ENCODE measurements around the gene CDC20.

The CDC20 gene

DNA sequence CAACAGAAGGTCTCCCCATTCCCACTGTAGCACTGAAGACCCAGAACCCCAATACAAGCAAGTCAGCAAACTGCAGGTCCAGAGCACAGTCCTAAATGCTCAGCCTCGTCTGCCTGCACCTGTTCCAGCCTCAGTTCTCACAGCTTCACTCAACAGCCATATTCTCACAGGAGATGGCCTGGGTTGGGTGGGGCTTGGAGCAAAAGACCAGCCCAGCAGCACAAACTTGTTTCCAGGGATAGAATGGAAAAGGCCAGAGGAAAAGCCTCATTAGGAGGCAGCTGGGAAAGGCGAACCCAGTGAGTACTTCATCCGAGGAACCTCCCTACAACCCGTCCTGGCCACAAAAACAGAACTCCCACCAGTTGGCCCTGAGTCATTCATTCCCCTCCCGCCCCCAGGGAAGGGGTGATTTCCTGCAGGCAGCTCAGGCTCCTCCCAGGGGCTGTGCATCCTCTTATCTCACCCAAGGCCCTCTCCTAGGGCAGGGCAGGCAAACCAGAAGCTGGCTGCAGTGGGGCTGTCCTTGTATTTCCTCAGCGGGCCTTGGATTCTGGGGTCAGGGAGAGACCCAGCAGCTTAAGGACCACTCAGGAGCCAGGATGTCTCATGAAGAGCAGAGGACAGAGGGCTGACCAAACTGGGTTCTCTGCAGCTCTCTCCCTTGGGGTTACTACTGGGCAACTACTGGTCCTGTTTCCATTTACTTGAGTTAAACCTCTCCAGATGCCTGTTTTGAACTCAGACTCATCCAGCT, 28.6 kb upstream of the CDC20 start:
- DNase-seq, result no peak

DNA sequence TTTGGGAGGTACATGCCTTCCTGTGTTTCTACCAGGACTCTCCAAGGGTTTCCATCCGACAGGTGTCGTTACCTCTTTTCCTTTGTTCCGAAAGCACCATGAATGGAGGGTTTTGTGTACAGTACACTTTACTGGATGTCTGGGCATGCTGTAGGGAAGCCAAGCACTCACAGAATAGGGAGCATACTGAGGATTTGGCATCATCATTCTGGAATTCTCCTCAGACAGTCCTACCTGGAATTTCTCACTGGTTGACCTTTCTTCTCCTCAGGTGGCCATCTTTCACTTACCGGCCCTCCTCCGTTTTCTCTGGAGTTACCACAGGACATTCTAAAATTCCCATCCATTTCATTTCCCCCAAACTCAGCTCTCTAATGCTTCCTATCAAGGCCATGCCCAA, 27.1 kb upstream of the CDC20 start:
- peak; percentile 80 for DNase-seq

DNA sequence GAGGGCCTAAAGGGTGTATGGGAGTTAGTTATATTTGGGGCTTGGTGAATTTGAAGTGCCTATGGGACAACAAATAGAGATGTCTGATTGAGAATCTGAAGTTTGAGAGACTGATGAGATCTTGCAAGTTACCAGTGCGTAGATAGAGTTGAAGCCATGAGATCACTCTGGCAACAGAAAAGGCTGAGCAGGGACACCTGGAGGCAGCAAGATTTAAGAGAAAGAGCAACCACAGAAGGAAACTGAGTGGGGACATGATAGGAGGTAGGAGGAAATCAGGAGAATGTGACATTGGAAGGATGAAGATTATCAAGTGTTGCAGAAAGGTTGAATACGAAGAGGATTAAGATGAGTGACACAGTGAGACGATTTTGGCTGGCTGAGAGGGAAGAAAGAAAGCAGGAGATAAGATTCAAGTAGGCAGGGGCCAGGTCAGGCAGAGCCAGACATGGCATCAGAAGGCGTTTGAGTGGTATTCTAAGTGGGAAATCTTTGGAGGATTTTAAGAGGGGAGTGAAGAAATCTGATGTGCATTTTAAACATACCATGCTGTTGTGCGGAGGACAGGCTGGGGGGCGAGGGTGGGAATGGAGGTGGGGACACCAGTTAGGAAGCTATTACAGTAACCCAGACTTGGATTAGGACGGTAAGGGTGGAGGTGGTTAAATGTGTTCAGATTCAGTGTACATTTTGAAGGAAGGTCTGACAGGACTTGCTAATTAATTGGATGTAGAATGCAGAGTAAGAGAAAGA, 24.2 kb upstream of the CDC20 start:
- DNase-seq, result no peak

DNA sequence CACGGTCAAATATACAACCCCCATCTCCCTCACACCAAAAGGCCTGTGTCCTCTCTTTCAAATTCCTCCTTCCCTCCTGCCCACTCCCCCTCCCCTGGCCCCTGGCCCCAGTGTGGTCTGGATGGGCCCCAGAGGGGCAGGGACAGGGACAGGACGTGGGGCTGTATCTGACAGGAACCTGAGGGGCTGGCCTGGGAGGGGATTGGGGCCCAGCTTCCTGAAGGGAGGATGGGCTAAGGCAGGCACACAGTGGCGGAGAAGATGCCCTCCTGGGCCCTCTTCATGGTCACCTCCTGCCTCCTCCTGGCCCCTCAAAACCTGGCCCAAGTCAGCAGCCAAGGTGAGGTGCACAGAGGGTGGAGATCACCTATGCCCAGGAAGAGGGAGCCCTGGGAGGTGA, 21.2 kb upstream of the CDC20 start, which contains the start of gene MPL:
TSS of gene MPL (plus strand) at position 231 of the 400 bp plus-strand sequence. CDS start at position 262, 31 bp downstream.
- no peak for DNase-seq

DNA sequence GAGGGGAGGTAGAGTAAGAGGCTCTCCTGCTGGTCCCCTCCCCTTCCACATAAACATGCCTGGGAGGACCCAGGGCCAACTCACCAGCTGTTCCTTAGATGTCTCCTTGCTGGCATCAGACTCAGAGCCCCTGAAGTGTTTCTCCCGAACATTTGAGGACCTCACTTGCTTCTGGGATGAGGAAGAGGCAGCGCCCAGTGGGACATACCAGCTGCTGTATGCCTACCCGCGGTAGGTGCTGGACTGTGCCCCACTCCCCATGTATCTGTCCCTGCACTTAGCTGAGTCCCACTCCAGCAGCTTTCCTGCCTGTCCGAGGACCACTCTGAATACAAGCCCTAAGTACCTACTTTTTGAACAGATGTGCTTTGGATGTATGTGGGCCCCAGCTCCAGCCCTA, 20.8 kb upstream of the CDC20 start:
- no peak for DNase-seq

- DNase-seq, result no peak
Measured at GRCh38 chr1:43339584-43340232, 19.1 kb upstream of the CDC20 start.

GRCh38 chr1:43340559-43340958, 18.2 kb upstream of the CDC20 start:
- DNase-seq, result no peak

- no peak for DNase-seq
Measured at GRCh38 chr1:43344267-43344850, 14.4 kb upstream of the CDC20 start.

GRCh38 chr1:43345120-43345519, 13.7 kb upstream of the CDC20 start:
- DNase-seq, result no peak

GRCh38 chr1:43346636-43347035, 12.1 kb upstream of the CDC20 start:
- no peak for DNase-seq

GRCh38 chr1:43348343-43348808, 10.4 kb upstream of the CDC20 start:
- peak; percentile 83 for DNase-seq

DNA sequence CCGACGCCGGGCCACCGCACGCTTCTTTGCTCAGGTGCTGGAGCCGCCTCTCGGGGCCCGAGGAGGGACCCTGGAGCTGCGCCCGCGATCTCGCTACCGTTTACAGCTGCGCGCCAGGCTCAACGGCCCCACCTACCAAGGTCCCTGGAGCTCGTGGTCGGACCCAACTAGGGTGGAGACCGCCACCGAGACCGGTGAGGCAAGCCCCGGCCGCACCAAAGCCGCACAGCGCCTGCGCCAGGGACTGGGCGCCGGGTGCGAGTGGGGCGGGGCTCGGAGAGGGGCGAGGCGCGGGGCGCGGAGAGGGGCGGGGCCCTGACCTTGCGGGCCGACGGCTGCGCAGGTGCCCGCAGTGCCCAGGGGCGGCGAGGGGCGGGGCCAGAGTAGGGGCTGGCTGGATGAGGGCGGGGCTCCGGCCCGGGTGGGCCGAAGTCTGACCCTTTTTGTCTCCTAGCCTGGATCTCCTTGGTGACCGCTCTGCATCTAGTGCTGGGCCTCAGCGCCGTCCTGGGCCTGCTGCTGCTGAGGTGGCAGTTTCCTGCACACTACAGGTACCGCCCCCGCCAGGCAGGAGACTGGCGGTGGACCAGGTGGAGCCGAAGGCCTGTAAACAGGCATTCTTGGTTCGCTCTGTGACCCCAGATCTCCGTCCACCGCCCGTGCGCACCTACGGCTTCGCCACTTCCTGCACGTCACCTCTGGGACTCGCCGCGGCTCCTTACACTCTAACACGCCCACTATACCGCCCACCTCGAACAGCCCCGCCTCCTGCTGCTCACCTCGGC, 9.8 kb upstream of the CDC20 start:
- peak; percentile 93 for DNase-seq

- no peak for DNase-seq
Measured at GRCh38 chr1:43349594-43350306, 9.0 kb upstream of the CDC20 start.

DNA sequence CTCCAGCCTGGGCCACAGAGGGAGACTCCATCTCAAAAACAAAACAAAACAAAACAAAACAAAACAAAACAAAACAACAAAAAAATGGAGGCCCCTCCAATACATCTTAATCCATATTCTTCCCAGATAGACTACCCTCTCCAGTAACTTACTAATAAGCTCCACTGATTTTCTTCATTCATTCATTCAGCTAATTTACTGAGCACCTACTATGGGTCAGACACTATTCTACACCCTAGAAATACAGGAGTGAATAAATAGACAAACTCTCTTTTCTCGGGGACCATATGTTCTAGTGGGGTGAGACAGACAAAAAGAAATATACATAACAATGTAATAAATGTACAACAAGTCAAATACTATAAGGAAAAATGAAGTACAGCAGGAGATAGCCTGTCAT, 7.8 kb upstream of the CDC20 start:
- no peak for DNase-seq

DNA sequence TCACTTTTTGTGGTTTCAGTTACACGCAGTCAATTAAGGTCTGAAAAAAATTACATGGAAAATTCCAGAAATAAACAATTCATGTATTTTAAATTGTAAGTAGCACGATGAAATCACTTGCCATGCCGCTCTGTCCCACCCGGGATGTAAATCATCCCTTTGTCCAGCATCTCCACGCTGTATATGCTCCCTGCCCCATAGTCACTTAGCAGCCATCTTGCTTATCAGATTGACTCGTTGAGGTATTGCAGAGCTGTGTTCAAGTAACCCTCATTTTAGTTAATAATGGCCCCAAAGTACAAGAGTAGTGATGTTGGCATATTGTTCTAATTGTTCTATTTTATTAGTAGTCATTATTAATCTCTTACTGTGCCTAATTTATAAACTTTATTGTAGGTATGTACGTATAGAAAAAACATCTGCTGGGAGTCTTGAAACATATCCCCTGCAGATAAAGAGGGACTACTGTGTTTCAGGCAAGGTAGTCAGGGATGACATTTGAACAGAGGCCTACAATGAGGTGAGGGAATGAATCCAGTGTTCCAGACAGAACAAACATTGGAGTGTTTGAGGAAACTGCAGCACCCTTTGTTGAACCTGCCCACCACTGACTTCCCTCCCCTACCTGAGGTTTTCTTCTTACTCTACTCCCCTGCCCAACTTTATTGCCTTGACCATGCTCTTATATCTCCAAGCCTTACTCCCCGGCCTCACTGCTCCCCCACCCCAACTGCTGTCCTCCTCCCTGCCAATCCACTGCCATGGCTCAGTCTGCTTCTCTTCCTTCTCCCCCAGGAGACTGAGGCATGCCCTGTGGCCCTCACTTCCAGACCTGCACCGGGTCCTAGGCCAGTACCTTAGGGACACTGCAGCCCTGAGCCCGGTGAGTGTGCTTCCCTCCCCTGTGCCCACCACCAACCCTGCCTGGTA, 7.1 kb upstream of the CDC20 start:
- DNase-seq, result no peak

GRCh38 chr1:43352351-43352705, 6.5 kb upstream of the CDC20 start:
- no peak for DNase-seq

GRCh38 chr1:43352881-43353280, 5.9 kb upstream of the CDC20 start:
- DNase-seq, result no peak

DNA sequence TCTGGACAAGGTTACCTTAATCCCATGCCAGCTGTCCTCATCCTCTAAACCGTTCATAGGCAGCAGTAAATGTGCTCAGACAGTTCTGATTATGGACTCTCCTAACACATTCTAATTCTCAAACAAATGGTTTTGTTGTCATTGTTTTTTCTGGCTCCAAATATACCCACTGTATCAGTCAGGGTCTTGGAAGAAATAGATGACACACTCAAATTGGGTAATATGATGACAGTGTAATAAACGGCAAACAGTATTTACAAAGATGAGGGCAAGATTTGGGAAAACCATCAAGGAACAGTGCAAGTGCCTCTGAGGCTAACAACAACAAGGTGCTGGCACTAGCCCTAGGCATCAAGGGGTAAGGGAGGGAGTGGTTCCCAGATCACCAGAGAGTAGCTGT, 4.3 kb upstream of the CDC20 start:
- no peak for DNase-seq

DNA sequence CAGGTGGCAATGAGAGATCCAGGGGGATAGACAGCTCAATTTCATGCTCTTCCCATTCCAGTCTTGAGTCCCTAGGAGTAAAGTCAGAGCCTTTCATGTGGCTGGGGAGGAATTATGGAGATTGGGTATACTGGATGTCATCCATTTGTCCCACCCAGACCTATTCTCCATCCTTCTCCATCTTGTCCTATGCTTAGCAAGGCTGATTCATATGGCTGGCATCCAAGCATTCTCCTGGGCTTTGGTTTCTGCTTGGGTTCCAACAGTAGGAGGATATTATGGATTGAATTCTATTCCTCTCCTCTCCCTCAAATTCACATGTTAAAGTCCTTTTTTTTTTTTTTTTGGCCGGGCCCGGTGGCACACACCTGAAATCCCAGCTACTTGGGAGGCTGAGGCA, 3.8 kb upstream of the CDC20 start:
- DNase-seq, result no peak

- no peak for DNase-seq
Measured at GRCh38 chr1:43357251-43357650, 1.5 kb upstream of the CDC20 start.

Data from DMS153 (cell line).